Stomach (tissue), 4 donors: Measurements from ENCODE around the gene NEDD4.

Experiments used
- CTCF ChIP-seq, 7 experiments: fragments of 450-650 bp in 4 of 7; fragments of 200-600 bp in 3 of 7; sonication (generic) in 3 of 7; IDR thresholded peaks; one replicate each; pipeline ENCODE4 v1.5.1; 2016 to 2019; ENCODE audit warnings: antibody characterized with exemption in 7 of 7, control low read depth in 2 of 7, mild to moderate bottlenecking in 1 of 7
- EP300 ChIP-seq: sonication (generic); formaldehyde crosslinking; IDR thresholded peaks from one replicate; pipeline ENCODE4 v1.6.1; 2017; ENCODE audit warnings: antibody characterized with exemption
- POLR2AphosphoS5 ChIP-seq, 3 donors: sonication (generic); formaldehyde crosslinking; IDR thresholded peaks; one replicate each; pipeline ENCODE4 v1.6.1; 2016; ENCODE audit warnings: antibody characterized with exemption in 3 of 3

GRCh38 chr15:55937040-55937439 lies 56.4 kb downstream of the NEDD4 start:
- TF ChIP-seq CTCF (IDR thresholded peaks at IDR 0.05) (no peak), EP300 (no peak), POLR2AphosphoS5 (IDR thresholded peaks at IDR 0.05) (no peak)
